Endothelial cell of umbilical vein (primary cell): ENCODE data around the gene ACAD11. TPM values are rescaled to one million over a fixed set of nuclear protein-coding genes. Genes with fewer than 3 reads are reported as not detected.

Experiments
- BruUV-seq: library from RNA; stranded (reverse); fragments of 400-500 nt; replicated peaks from 2 replicates; lab custom pipeline; 2021; lab: Mats Ljungman, UMichigan
- CTCF ChIA-PET: fragments of 300-600, 350-600 bp; sonication (Branson Sonifier 250); formaldehyde crosslinking; loops from one replicate; lab custom pipeline; 2021; ENCODE audit warnings: antibody characterized with exemption, inconsistent platforms; lab: Charles Lee
- POLR2A ChIA-PET: fragments of 300-600, 350-600 bp; sonication (Branson Sonifier 250); formaldehyde crosslinking; loops from one replicate; lab custom pipeline; 2021; ENCODE audit warnings: antibody characterized with exemption, inconsistent platforms; lab: Charles Lee
- DNase-seq: peaks from one replicate; pipeline ENCODE4 v3.0.0-alpha.2; 2011; ENCODE audit warnings: low read depth, low spot score
- FAIRE-seq: peaks from 2 replicates; lab custom pipeline; 2011; peaks lifted over from hg19 to GRCh38; lab: Jason Lieb, UNC
- H2AFZ ChIP-seq: 2 replicates; pipeline ENCODE4 v1.6.0; 2012; ENCODE audit warnings: low read depth, low read length, control low read depth, inconsistent platforms
- H3K27ac ChIP-seq: 2 replicates; pipeline ENCODE4 v1.5.1; 2011; ENCODE audit warnings: low read depth, mild to moderate bottlenecking, control low read depth, low read length, moderate library complexity; ENCODE audit not compliant: insufficient read depth
- H3K27me3 ChIP-seq, 2 experiments: 2 replicates each; pipeline versions ENCODE4 v1.6.0 to v1.6.1; 2011; ENCODE audit warnings: low read length in 2 of 2, mixed read lengths in 1 of 2; ENCODE audit not compliant: control insufficient read depth in 2 of 2, insufficient read depth in 2 of 2
- H3K36me3 ChIP-seq, 2 experiments: 2 replicates in 1 of 2; 3 replicates in 1 of 2; pipeline ENCODE4 v1.5.1; 2011; ENCODE audit warnings: low read length in 2 of 2, mild to moderate bottlenecking in 1 of 2, moderate library complexity in 1 of 2; ENCODE audit not compliant: control insufficient read depth in 2 of 2, insufficient read depth in 2 of 2; ENCODE audit errors: extremely low read depth in 1 of 2
- H3K4me1 ChIP-seq: 3 replicates; pipeline ENCODE4 v1.5.1; 2011; ENCODE audit warnings: mild to moderate bottlenecking, low read length; ENCODE audit not compliant: control insufficient read depth, insufficient read depth; ENCODE audit errors: extremely low read depth
- H3K4me2 ChIP-seq: 2 replicates; pipeline ENCODE4 v1.6.1; 2011; ENCODE audit warnings: low read length, control low read depth, mixed read lengths; ENCODE audit not compliant: insufficient read depth
- H3K4me3 ChIP-seq, 3 experiments: fragments of 200-600 bp in 1 of 3; sonication (generic), shearing (Covaris generic) in 1 of 3; replicated peaks in 1 of 3; 2 replicates each; pipeline ENCODE4 v1.5.1; 2011 to 2016; ENCODE audit warnings: control low read depth in 3 of 3, low read length in 3 of 3, mild to moderate bottlenecking in 2 of 3, inconsistent platforms in 1 of 3, low read depth in 1 of 3, moderate library complexity in 1 of 3; ENCODE audit not compliant: insufficient read depth in 1 of 3
- H3K79me2 ChIP-seq: 2 replicates; pipeline ENCODE4 v1.6.0; 2012; ENCODE audit warnings: low read length, inconsistent platforms; ENCODE audit not compliant: control insufficient read depth, insufficient read depth
- H3K9ac ChIP-seq: replicated peaks from 2 replicates; pipeline ENCODE3; 2011; ENCODE audit warnings: low read length, control low read depth; ENCODE audit not compliant: insufficient read depth; ENCODE audit errors: extremely low read depth
- H3K9me1 ChIP-seq: replicated peaks from 3 replicates; pipeline ENCODE4 v1.6.0; 2011; ENCODE audit warnings: mild to moderate bottlenecking, low read length; ENCODE audit not compliant: control insufficient read depth, insufficient read depth; ENCODE audit errors: extremely low read depth
- H3K9me3 ChIP-seq: replicated peaks from 2 replicates; pipeline ENCODE4 v1.5.1; 2012; ENCODE audit warnings: low read length, inconsistent platforms; ENCODE audit not compliant: control insufficient read depth, insufficient read depth
- H4K20me1 ChIP-seq: replicated peaks from 2 replicates; pipeline ENCODE3; 2011; ENCODE audit warnings: mild to moderate bottlenecking, low read length; ENCODE audit not compliant: control insufficient read depth, insufficient read depth; ENCODE audit errors: extremely low read depth
- CTCF ChIP-seq, 2 donors: IDR thresholded peaks; 1 replicate in 1 of 2; 2 replicates in 1 of 2; pipeline ENCODE4 v1.5.1; 2011; ENCODE audit warnings: low read length in 2 of 2, mild to moderate bottlenecking in 2 of 2, moderate library complexity in 2 of 2, control low read depth in 1 of 2, inconsistent platforms in 1 of 2, low read depth in 1 of 2; ENCODE audit not compliant: insufficient read depth in 1 of 2; ENCODE audit errors: extremely low read depth in 1 of 2
- EZH2 ChIP-seq: IDR thresholded peaks from 2 replicates; pipeline ENCODE4 v1.6.1; 2012; ENCODE audit warnings: borderline replicate concordance, low read depth, mild to moderate bottlenecking, moderate library complexity, low read length, inconsistent platforms; ENCODE audit not compliant: severe bottlenecking
- FOS ChIP-seq: IDR thresholded peaks from 2 replicates; pipeline ENCODE4 v1.6.1; 2011; ENCODE audit warnings: mild to moderate bottlenecking, low read length, moderate library complexity, borderline replicate concordance; ENCODE audit not compliant: insufficient read depth
- GATA2 ChIP-seq: IDR thresholded peaks from 2 replicates; pipeline ENCODE4 v1.7.0; 2011; ENCODE audit warnings: low read depth, mild to moderate bottlenecking, moderate library complexity, mixed read lengths, low read length; ENCODE audit not compliant: insufficient read length, insufficient read depth
- JUN ChIP-seq: IDR thresholded peaks from 2 replicates; pipeline ENCODE4 v1.6.1; 2011; ENCODE audit warnings: borderline replicate concordance, low read depth; ENCODE audit not compliant: insufficient read length, insufficient read depth
- MAX ChIP-seq: IDR thresholded peaks from 2 replicates; pipeline ENCODE4 v1.6.1; 2011; ENCODE audit not compliant: insufficient read depth, insufficient read length
- MYC ChIP-seq: IDR thresholded peaks from one replicate; pipeline ENCODE4 v1.6.1; 2011; ENCODE audit warnings: mild to moderate bottlenecking, low read depth, low read length
- POLR2A ChIP-seq: IDR thresholded peaks from 2 replicates; pipeline ENCODE4 v1.6.1; 2012; ENCODE audit warnings: low read depth, mild to moderate bottlenecking, control low read depth, low read length
- POLR2AphosphoS5 ChIP-seq: IDR thresholded peaks from 2 replicates; pipeline ENCODE4 v1.6.1; 2012; ENCODE audit warnings: low read depth, mild to moderate bottlenecking, control low read depth, low read length, moderate library complexity; ENCODE audit not compliant: insufficient read depth
- dilution Hi-C: fragments of 300-500 bp; cut with MboI; formaldehyde crosslinking; loops from one replicate; pipeline ENCODE4 v1.15.0; 2019; ENCODE audit warnings: low sequenced_read_pairs; ENCODE audit not compliant: extremely low pct_ligation_motif_present
- intact Hi-C: fragments of 100-400 bp; cut with micrococcal nuclease; formaldehyde crosslinking; loops from one replicate; pipeline ENCODE4 v1.10.0; 2022
- polyA plus RNA-seq, 4 experiments: library from polyadenylated mRNA; depleted of rRNA in 3 of 4; stranded (reverse) in 3 of 4; unstranded in 1 of 4; fragments of >200 nt; gene quantifications; 2 replicates each; pipeline versions ENCODE4 v1.2.1 to v1.2.3, GENCODE V29; 2011 to 2012; ENCODE audit warnings: missing spikeins in 1 of 4
- total RNA-seq: library from RNA; stranded (reverse); gene quantifications from 2 replicates; pipeline ENCODE4 v1.2.3, GENCODE V29; 2021

Gene ACAD11
- total and polyA plus RNA-seq, 2 donors (not counting 3 experiments of a cell fraction or from before 2014, with no cell fraction given) = 9.6 to 17.9 TPM

GRCh38 chr3:132509506-132509905 is 150.1 kb downstream of the ACAD11 start:
- Histone ChIP-seq H3K4me2 (no peak overlapping the region), H3K36me3 (peaks cover 14 to 45% of the 10 kb centered on the region in 2 experiments), H3K4me1 (no peaks in the 10 kb centered on the region), H4K20me1 (no peaks in the 10 kb centered on the region), H3K9ac (no peak overlapping the region), H3K27ac (no peak overlapping the region), H3K27me3 (no peaks in the 10 kb centered on the region), H3K79me2 (no peaks in the 10 kb centered on the region), H3K9me3 (no peaks in the 10 kb centered on the region), H2AFZ (no peak overlapping the region), H3K9me1 (no peaks in the 10 kb centered on the region), H3K4me3 (no peak overlapping the region)
- CTCF ChIA-PET = interaction anchor here (1.1 to 2.6 kb wide), 3 partner anchors 23 to 133 kb away, joined by 3 to 19 read pairs (median 4); no protein-coding TSS in a partner anchor
- dilution Hi-C loops (no loop called here), intact Hi-C loops (no loop called here)
- no TSS peak for BruUV-seq
- FAIRE-seq (no peak), DNase-seq (no peak)
- POLR2A ChIA-PET = no interaction called here
- TF ChIP-seq CTCF (IDR thresholded peaks at IDR 0.05; ENCODE audit: extremely low read depth in 1 of 2, insufficient read depth in 1 of 2, low read depth in 1 of 2, low read length in 2 of 2) = no peak
- TF ChIP-seq GATA2 = no peak
- TF ChIP-seq POLR2AphosphoS5 = no peak
- TF ChIP-seq FOS = no peak
- TF ChIP-seq JUN = no peak
- no peak for TF ChIP-seq EZH2
- no peak for TF ChIP-seq MYC
- TF ChIP-seq POLR2A = no peak
- no peak for TF ChIP-seq MAX
